22Rv1 (cell line): ENCODE data around the gene VRK1.
"Not testable (repeated sequence)": the region's sequence is repeated elsewhere in the genome, so short reads cannot be mapped to it uniquely, and the experiment has no call there.

Source experiments
- H3K27ac ChIP-seq: fragments of 450-650 bp; 2 replicates; pipeline ENCODE4 v1.5.1; 2017
- ZFX ChIP-seq: fragments of 450-650 bp; IDR thresholded peaks from 2 replicates; pipeline ENCODE4 v1.6.1; 2017; ENCODE audit warnings: antibody characterized with exemption, borderline replicate concordance
- TF ChIP-seq, protein P1 (sequence below): fragments of 450-650 bp; IDR thresholded peaks from 2 replicates; pipeline ENCODE4 v1.5.1; 2017; ENCODE audit warnings: mild to moderate bottlenecking

Gene VRK1

DNA sequence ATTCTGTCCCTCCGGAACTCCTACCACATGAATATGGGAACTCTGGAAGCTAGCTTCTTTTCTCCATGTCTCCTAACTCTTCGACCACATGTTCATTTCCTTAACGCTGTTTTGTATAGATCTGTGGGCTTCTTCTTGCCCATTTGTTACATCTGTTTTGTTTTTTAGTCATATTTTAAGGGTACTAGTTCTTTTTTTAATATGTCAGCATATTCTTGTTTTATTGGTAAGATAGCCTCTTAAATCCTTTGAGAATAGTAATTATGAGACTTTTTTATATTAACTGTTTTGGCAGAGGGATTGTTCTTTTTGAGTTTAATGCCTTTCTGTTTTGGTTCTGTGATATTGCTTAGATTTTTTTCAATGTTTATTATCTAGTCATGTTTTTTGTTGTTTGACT, 70.5 kb downstream of the VRK1 start:
- TF ChIP-seq, protein P1, sequence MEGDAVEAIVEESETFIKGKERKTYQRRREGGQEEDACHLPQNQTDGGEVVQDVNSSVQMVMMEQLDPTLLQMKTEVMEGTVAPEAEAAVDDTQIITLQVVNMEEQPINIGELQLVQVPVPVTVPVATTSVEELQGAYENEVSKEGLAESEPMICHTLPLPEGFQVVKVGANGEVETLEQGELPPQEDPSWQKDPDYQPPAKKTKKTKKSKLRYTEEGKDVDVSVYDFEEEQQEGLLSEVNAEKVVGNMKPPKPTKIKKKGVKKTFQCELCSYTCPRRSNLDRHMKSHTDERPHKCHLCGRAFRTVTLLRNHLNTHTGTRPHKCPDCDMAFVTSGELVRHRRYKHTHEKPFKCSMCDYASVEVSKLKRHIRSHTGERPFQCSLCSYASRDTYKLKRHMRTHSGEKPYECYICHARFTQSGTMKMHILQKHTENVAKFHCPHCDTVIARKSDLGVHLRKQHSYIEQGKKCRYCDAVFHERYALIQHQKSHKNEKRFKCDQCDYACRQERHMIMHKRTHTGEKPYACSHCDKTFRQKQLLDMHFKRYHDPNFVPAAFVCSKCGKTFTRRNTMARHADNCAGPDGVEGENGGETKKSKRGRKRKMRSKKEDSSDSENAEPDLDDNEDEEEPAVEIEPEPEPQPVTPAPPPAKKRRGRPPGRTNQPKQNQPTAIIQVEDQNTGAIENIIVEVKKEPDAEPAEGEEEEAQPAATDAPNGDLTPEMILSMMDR: no peak
- no peak for TF ChIP-seq ZFX
- no peak overlapping the region for H3K27ac ChIP-seq

DNA sequence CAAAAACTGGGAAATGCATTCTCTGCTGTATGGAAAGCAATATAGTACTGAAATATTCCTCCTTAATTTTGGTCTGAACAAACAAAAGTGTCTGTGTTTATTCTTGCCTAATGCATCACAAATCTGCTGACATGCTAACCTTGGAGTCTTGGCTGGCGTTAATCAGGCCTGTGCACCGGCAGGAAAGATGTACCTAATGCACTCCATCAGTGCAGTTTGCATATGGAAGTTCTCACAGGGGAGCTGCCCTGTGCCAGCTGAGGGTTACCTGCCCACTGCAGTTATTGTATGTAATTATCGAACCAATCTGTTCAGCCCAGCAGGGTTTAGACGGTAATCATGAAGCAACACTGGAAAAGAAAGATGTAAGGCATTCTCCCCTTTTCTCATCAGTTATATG, 76.9 kb downstream of the VRK1 start:
- H3K27ac ChIP-seq: no peak overlapping the region
- no peak for TF ChIP-seq ZFX
- TF ChIP-seq, protein P1: no peak

DNA sequence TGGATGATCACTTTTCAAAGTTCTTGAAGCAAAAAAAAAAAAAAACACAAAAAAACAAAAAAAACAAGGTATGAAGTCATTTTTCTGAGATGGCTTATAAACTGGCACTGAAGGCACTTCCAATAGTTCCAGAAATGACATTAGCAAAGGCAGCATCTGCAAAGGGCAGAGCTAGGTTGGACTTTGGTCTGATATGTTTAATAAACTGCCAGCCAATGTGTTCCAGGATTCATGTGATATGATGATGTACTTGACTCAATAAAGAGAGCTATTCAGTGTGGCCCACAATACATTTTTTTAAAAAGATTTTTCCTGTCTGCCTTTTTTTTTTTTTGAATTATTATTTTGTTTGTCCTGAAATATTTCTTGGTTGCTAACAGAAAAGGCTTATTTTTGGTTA, 79.6 kb downstream of the VRK1 start:
- no peak for TF ChIP-seq ZFX
- TF ChIP-seq, protein P1: no peak

DNA sequence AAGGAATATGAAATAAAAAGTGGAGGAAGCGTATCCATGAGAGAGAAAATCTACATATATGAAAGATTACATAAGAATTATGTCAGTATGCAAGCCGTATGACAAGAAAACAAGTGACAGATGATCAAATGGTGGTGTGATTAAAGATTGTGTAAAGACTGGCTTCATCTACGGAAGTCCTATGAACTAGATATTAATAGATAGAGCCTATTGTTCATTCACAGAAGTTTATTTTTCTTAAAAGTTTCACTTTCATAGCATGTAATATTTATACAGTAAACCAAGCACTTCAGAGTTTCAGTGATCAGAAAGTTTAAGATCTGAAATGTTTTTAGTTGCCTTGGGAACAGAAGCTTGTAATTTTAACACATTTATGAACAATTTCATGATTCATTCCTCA, 84.5 kb downstream of the VRK1 start:
- H3K27ac ChIP-seq: no peak overlapping the region
- TF ChIP-seq, protein P1: no peak
- TF ChIP-seq ZFX: no peak

More for the DNA sequence above, 79.6 kb downstream of the VRK1 start:
- no peak overlapping the region for H3K27ac ChIP-seq

DNA sequence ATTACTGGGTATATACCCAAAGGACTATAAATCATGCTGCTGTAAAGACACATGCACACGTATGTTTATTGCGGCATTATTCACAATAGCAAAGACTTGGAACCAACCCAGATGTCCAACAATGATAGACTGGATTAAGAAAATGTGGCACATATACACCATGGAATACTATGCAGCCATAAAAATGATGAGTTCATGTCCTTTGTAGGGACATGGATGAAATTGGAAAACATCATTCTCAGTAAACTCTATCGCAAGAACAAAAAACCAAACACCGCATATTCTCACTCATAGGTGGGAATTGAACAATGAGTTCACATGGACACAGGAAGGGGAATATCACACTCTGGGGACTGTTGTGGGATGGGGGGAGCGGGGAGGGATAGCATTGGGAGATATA, 86.8 kb downstream of the VRK1 start:
- H3K27ac ChIP-seq: not testable (repeated sequence)

DNA sequence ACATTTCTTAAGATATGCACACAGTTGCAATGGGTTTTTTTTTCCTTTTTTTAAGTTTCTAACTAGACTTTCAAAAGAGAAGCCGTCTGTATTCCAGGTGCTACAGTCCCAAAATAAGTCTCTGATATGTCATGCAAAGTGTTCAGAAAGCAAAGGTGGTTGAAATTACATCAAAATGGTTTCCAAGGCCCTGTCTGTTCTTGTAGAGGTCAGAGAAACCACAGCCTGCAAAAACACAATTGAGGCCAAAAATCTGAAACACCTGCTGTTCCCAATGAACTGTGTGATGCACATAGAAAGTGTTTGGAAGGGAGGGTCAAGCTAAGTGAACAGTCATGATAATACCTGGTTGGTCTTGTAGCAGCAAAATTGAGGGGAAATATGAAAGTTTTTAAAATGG, 91.0 kb downstream of the VRK1 start:
- no peak overlapping the region for H3K27ac ChIP-seq
- TF ChIP-seq, protein P1: no peak
- no peak for TF ChIP-seq ZFX

DNA sequence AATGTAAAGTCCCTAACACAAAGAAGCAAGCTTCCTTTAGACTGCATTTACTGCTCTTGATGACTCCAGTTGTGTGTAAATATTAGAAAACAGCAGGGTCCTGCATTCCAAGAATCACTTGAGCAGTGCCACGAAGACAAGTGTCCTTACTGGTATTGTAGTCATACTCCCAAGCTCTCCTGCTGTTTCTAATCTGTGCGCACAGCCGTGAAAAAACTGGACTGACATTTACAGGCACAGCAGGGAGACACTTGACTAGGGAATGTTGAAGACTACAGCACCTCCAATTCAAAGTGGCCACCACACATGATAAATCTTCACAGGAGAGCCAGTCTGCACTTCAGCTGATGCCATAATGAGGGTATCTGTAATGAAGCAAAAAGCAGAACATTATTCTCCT, 91.4 kb downstream of the VRK1 start:
- no peak overlapping the region for H3K27ac ChIP-seq
- TF ChIP-seq ZFX: no peak
- TF ChIP-seq, protein P1: no peak

DNA sequence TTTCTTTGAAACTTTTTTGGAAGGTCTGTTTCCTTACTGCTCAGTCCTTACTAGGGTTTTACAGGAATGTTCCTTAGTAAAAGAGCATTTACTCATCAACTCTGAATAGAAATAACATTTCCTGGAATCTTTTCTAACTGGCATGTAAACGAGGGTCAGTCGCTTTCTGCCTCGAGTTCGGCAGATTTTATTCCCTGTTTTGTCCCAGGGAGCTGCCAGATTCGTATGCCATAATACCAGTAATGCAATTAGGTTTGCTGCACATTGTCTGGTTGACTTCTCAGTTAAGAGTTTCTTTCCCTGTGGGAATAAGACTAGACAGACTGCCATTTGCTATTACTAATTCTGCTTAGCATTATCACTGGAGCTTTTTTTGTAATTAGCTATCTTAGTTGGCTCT, 91.9 kb downstream of the VRK1 start:
- H3K27ac ChIP-seq: no peak overlapping the region
- TF ChIP-seq ZFX: no peak
- TF ChIP-seq, protein P1: no peak
